NCI-H1694 (cell line): ENCODE results near the gene NDUFB6.

Source experiments
- DNase-seq: peaks from one replicate; lab custom pipeline; 2025; lab: John Stamatoyannopoulos, UW

The NDUFB6 gene

GRCh38 chr9:32518276-32518675 lies 54.7 kb downstream of the NDUFB6 start:
- no peak for DNase-seq

- no peak for DNase-seq
These were observed 56.7 kb downstream of the NDUFB6 start for GRCh38 chr9:32516241-32516640.

GRCh38 chr9:32508728-32509127 lies 64.2 kb downstream of the NDUFB6 start:
- no peak for DNase-seq

- DNase-seq, result no peak
These were observed 70.0 kb downstream of the NDUFB6 start for GRCh38 chr9:32503008-32503407.
